Activated CD8-positive, alpha-beta memory T cell treated with anti-CD3 and anti-CD28 coated beads, Interleukin-2, amount 50 U/mL, for 48 hours (primary cell): ENCODE data around the gene SP7.
"Not testable (repeated sequence)": the region's sequence is repeated elsewhere in the genome, so short reads cannot be mapped to it uniquely, and the experiment has no call there.

Experiments used
- DNase-seq: peaks from one replicate; pipeline ENCODE4 v3.0.0-alpha.2; 2020

The SP7 gene

DNA sequence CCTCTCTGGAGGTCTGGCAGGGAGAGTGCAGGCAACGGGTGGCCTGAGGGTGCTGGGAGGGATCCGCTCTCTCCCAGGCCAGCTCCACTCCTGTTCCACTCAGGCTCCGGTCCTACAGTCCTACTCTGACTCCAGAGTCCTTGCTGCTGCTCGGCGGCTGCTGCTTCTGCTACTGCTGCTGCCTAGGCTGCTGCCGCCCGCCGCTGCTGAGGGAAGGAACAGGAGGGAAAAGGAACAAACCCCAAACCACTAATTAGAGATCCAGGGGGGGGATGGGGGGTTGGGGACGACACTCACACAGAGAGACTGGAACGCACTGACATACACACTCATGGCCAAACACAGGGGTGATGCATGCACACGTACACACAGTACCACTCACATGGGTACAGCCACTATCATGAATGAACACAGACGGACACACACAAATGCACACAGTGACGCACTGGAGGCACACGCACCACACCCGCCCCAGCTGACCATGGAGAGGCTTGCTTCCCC is at the start of gene SP7:
TSS of gene SP7 (minus strand) at position 174 of the 501 bp plus-strand sequence. CDS start 708 bp downstream, outside the sequence.
- DNase-seq, result no peak

DNA sequence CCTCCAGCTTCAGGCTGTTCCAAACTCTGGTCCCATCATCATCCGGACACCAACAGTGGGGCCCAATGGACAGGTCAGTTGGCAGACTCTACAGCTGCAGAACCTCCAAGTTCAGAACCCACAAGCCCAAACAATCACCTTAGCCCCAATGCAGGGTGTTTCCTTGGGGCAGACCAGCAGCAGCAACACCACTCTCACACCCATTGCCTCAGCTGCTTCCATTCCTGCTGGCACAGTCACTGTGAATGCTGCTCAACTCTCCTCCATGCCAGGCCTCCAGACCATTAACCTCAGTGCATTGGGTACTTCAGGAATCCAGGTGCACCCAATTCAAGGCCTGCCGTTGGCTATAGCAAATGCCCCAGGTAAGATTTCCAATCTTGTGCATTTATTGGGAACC is 47.1 kb upstream of the SP7 start:
- no peak for DNase-seq

GRCh38 chr12:53381731-53382630 is 45.8 kb upstream of the SP7 start:
- DNase-seq, result no peak

DNA sequence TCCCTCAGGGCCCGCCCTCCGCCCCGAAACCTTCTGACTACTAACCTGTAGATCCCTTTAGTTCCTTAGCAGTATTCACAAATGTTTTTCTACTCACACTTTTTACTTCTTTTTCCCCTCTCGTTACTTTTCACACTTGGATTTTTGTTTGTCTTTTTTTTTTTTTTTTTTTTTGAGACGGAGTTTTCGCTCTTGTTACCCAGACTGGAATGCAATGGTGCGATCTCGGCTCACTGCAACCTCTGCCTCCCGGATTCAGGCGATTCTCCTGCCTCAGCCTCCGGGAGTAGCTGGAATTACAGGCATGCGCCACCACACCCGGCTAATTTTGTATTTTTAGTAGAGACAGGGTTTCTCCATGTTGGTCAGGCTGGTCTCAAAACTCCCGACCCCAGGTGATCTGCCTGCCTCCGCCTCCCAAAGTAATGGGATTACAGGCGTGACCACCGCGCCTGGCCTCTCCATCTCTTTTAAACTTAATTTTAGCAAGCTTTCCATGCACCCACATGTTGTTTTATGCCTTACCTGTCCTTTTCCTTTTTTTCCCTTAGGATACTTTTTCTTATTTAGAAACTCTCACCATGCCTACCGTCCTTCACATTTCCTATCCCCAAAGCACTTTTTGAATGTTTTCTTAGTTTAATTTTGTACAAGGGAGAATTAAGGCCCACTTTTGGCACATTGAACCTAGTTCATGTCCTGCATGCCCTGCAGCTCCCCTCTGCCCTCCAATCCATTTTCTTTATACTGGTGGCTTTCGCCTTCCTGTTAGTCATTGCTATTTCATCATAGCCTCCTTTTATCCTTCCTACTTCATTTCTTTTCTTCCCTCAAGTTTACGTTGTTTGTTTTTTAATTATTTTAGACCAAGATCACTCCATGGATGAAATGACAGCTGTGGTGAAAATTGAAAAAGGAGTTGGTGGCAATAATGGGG is 44.9 kb upstream of the SP7 start:
- DNase-seq, result no peak

DNA sequence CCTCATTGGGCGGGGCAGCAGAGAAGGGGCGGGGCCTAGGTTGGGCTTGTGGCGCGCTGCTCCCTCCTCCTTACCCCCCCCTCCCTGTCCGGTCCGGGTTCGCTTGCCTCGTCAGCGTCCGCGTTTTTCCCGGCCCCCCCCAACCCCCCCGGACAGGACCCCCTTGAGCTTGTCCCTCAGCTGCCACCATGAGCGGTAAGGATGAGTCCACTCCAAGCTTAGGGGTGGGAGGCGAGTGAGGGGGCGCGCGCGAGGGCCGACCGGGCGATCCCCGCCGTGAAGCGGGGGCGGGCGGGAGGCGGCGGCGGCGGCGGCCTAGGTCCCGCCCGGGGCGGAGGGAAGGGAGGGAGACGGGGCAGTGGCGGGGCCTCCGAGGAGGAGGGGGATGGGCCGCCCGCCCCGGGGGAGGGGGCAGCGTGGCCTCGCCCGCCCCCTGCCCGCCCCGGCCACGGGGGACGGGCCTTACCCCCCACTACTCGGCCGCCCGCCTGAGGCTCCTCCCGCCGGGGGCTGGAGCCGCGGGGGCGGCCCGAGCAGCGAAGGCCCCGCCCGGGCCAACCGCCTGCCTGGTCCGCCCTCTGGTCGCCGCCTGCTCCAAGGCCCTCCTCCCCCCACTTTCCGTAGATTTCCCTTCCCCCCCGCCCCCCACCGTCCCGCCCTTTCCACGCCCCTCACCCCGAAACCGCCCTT is 44.1 kb upstream of the SP7 start, which contains the start of gene SP1:
TSS of gene SP1 (plus strand) at position 73 of the 690 bp plus-strand sequence. CDS start at position 189, 116 bp downstream.
- DNase-seq, result peak; percentile 99

- peak; percentile 89 for DNase-seq
These were observed 43.4 kb upstream of the SP7 start for GRCh38 chr12:53379389-53380103.

DNA sequence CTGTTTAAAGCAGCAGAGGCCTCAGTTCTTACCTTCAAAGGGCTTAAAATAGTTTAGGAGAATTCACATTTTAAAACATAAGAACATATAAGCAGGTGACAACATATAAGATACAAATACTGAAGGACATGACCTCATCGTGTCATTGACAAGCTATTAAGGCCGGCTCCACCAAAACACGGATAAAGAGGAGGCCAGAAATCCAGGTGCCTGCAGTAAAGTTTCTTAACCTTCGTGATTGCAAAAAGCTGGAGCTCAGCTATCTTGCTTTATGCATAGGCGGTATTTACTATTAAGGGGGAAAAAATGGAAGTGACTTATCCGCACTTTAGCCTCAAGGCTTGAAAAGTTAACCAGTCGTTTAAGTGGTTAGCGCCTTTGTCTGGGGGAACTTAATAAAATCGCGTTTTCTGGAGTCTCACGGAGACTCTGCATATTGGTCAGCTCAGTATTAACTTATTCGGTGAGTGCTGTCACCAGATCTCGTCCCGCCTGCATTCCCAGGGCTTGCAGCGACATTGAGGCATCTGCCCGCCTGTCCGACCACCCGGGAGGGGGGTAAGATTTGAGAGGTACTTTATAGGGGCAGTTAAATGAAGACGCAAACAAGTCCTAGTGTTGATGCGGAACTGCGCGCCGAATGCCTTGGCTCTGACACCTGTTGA is 42.7 kb upstream of the SP7 start:
- no peak for DNase-seq

DNA sequence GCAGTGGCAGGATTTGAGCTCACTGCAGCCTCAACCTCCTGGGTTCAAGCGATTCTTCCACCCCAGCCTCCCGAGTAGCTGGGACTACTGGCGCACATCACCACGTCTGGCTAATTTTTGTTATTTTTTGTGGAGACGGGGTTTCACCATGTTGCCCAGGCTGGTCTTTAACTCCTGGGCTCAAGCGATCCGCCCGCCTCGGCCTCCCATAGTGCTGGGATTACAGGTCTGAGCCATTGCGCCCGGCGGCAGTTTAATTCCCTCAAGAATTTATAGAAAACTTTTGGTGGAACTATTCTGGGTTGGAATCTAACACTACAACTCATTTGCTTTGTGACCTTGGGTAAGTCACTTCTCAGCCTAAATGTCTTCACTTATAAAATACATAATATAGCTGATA is 42.1 kb upstream of the SP7 start:
- no peak for DNase-seq

- DNase-seq, result no peak
These were observed 40.6 kb upstream of the SP7 start for GRCh38 chr12:53376747-53377146.

- DNase-seq, result not testable (repeated sequence)
These were observed 38.1 kb upstream of the SP7 start for GRCh38 chr12:53374277-53374676.

- not testable (repeated sequence) for DNase-seq
These were observed 37.5 kb upstream of the SP7 start for GRCh38 chr12:53373554-53374133.

DNA sequence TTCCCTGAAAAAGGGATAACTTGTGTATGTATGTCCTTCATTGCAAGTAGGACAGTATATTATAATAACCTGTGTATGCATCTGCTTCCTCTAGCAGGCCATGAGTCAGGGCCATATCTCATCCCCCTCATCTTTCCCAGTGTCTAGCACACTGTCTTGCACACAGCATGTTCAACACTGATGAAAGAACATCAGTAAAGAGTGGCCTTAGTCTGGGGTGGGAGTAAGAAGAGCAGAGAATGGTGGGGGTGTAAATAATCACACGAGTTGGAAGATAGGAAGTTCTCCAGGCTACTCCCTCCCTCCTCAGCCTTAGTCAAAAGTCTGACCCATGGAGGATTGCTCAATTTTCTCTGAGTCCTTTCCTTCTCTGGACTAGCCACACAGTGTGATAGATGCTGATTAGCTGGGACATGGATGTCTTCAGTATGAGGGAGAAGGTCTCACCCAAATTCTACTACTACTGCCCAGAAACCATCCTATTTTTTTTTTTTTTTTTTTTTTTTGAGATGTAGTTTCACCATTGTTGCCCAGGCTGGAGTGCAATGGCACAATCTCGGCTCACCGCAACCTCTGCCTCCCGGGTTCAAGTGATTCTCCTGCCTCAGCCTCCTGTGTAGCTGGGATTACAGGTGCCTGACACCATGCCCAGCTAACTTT is 29.2 kb upstream of the SP7 start:
- DNase-seq, result no peak

GRCh38 chr12:53361638-53362037 is 25.5 kb upstream of the SP7 start:
- not testable (repeated sequence) for DNase-seq

- DNase-seq, result no peak
These were observed 22.8 kb upstream of the SP7 start for GRCh38 chr12:53358836-53359419.

DNA sequence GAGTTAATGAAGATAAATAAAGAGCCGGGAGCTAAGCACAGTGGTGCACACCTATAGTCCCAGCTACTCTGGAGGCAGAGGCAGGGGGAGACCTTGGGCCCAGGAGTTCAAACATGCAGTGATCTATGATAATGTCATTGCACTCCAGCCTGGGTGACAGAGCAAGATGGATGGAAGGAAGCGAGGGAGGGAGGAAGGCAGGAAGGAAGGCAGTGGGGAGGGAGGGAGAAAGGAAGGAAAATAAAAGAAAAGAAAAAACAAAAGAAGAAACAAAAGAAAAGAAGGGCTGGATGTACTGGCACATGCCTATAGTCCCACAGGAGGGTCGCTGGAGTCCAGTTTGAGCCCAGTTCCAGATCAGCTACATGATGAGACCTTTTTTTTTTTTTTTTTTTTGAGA is 19.0 kb upstream of the SP7 start:
- no peak for DNase-seq

DNA sequence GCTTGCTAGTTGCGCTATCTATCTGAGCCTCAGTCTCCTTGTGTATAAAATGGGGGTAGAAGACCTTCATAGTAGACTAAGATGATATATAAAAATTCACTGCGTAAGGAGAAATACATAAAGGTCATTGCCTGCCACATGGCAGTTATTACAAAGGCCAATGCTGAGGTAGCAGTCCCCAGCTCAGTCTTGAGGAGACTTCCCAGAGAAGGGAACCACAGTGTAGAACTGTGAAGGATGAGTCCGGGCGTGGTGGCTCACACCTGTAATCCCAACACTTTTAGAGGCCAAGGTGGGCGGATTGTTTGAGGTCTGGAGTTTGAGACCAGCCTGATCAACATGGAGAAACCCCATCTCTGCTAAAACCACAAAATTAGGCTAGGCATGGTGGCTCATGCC is 17.1 kb upstream of the SP7 start:
- DNase-seq, result no peak

- DNase-seq, result peak; percentile 87
These were observed 16.4 kb upstream of the SP7 start for GRCh38 chr12:53352331-53353256.

GRCh38 chr12:53347905-53348304 is 11.8 kb upstream of the SP7 start:
- no peak for DNase-seq

DNA sequence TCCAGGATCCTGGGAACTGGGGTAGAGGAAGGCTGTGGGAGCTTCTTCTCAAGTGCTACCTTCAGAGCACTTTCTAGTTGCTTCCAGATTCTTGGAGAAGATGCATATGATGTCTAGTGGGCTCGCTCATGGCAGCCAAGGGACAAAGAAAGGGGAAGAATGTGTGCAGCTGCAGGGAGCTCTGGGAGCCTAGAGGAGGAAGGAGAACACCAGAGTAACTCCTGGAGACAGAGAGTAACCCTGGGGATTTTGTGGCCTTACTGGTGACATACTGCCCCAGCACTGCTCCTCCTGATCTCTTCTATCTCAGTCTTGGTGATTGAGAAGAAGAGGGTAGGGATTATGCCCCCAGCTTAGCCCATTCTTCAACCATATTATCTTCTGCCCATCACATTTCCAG is 10.3 kb upstream of the SP7 start:
- DNase-seq, result no peak
